SIG-M5 treated with dmso at 0.1 percent for 504 hours (cell line): ENCODE measurements around the gene GMCL2.

ENCODE experiments used
- DNase-seq: peaks from one replicate; lab custom pipeline; 2025; ENCODE audit not compliant: unreplicated experiment; lab: John Stamatoyannopoulos, UW

Gene GMCL2

GRCh38 chr5:178222292-178222691, 35.1 kb upstream of the GMCL2 start:
- DNase-seq, result no peak

GRCh38 chr5:178221853-178222252, 34.7 kb upstream of the GMCL2 start:
- no peak for DNase-seq

- DNase-seq, result peak; percentile 42
Observed at GRCh38 chr5:178221282-178221681, 34.1 kb upstream of the GMCL2 start.

GRCh38 chr5:178218827-178219226, 31.7 kb upstream of the GMCL2 start:
- no peak for DNase-seq

GRCh38 chr5:178218237-178218776, 31.1 kb upstream of the GMCL2 start:
- no peak for DNase-seq

- no peak for DNase-seq
Observed at GRCh38 chr5:178216779-178217178, 29.6 kb upstream of the GMCL2 start.

GRCh38 chr5:178216088-178216534, 28.9 kb upstream of the GMCL2 start:
- peak; percentile 36 for DNase-seq

GRCh38 chr5:178215280-178216002, 28.3 kb upstream of the GMCL2 start:
- no peak for DNase-seq

- no peak for DNase-seq
Observed at GRCh38 chr5:178214160-178214803, 27.1 kb upstream of the GMCL2 start.

- no peak for DNase-seq
Observed at GRCh38 chr5:178213748-178214151, 26.6 kb upstream of the GMCL2 start.

- no peak for DNase-seq
Observed at GRCh38 chr5:178213003-178213461, 25.9 kb upstream of the GMCL2 start.

GRCh38 chr5:178212241-178213002, 25.3 kb upstream of the GMCL2 start:
- no peak for DNase-seq

GRCh38 chr5:178211095-178212048, 24.2 kb upstream of the GMCL2 start:
- no peak for DNase-seq

GRCh38 chr5:178210686-178211085, 23.5 kb upstream of the GMCL2 start:
- DNase-seq, result no peak

- DNase-seq, result no peak
Observed at GRCh38 chr5:178210073-178210535, 22.9 kb upstream of the GMCL2 start.

- DNase-seq, result no peak
Observed at GRCh38 chr5:178209334-178210072, 22.3 kb upstream of the GMCL2 start.

GRCh38 chr5:178208540-178209227, 21.5 kb upstream of the GMCL2 start:
- peak; percentile 30 for DNase-seq

GRCh38 chr5:178207917-178208280, 20.7 kb upstream of the GMCL2 start:
- DNase-seq, result no peak
